GM23248 (cell line): ENCODE measurements around the gene CLEC4G. TPM values are rescaled to one million over a fixed set of nuclear protein-coding genes. Genes with fewer than 3 reads are reported as not detected.

Source experiments
- DNase-seq: peaks from one replicate; pipeline ENCODE4 v3.0.0-alpha.2; 2015
- H2AFZ ChIP-seq: fragments of 200-600 bp; sonication (generic); 2 replicates; pipeline ENCODE4 v1.6.1; 2016; ENCODE audit warnings: antibody characterized with exemption
- H3F3A ChIP-seq: fragments of 200-600 bp; sonication (generic); 2 replicates; pipeline ENCODE4 v1.6.1; 2016; ENCODE audit warnings: mild to moderate bottlenecking, antibody characterized with exemption, mixed run types; ENCODE audit not compliant: insufficient read depth
- H3K27ac ChIP-seq: fragments of 200-600 bp; sonication (generic); 2 replicates; pipeline ENCODE4 v1.5.1; 2016; ENCODE audit warnings: mild to moderate bottlenecking
- H3K27me3 ChIP-seq: fragments of 200-600 bp; sonication (generic); replicated peaks from 2 replicates; pipeline ENCODE4 v1.6.1; 2016; ENCODE audit warnings: mild to moderate bottlenecking; ENCODE audit not compliant: insufficient read depth
- H3K36me3 ChIP-seq: fragments of 200-600 bp; sonication (generic); 2 replicates; pipeline ENCODE4 v1.6.1; 2016; ENCODE audit warnings: low read depth, mild to moderate bottlenecking
- H3K4me1 ChIP-seq: fragments of 200-600 bp; sonication (generic); 2 replicates; pipeline ENCODE4 v1.6.1; 2016; ENCODE audit warnings: mild to moderate bottlenecking; ENCODE audit not compliant: insufficient read depth
- H3K4me2 ChIP-seq: fragments of 200-600 bp; sonication (generic); one replicate; pipeline ENCODE4 v1.6.1; 2016; ENCODE audit warnings: mild to moderate bottlenecking; ENCODE audit not compliant: unreplicated experiment
- H3K4me3 ChIP-seq: fragments of 200-600 bp; sonication (generic); 2 replicates; pipeline ENCODE4 v1.5.1; 2016; ENCODE audit warnings: mild to moderate bottlenecking
- H3K79me2 ChIP-seq: fragments of 200-600 bp; sonication (generic); 2 replicates; pipeline ENCODE4 v1.6.1; 2016; ENCODE audit warnings: mild to moderate bottlenecking; ENCODE audit not compliant: insufficient read depth
- H3K9ac ChIP-seq: fragments of 200-600 bp; sonication (generic); 2 replicates; pipeline ENCODE4 v1.6.1; 2016; ENCODE audit warnings: mild to moderate bottlenecking
- H3K9me2 ChIP-seq: fragments of 200-600 bp; sonication (generic); 2 replicates; pipeline ENCODE4 v1.6.1; 2016; ENCODE audit warnings: mixed run types, mild to moderate bottlenecking, moderate library complexity; ENCODE audit not compliant: insufficient read depth
- H3K9me3 ChIP-seq: fragments of 200-600 bp; sonication (generic); one replicate; pipeline ENCODE4 v1.6.1; 2017; ENCODE audit warnings: low read depth
- H4K20me1 ChIP-seq: fragments of 200-600 bp; sonication (generic); 2 replicates; pipeline ENCODE4 v1.6.0; 2016; ENCODE audit not compliant: insufficient read depth
- EZH2 ChIP-seq: fragments of 200-600 bp; sonication (generic); IDR thresholded peaks from 2 replicates; pipeline ENCODE4 v1.6.1; 2018; ENCODE audit warnings: antibody characterized with exemption, mild to moderate bottlenecking; ENCODE audit not compliant: insufficient read depth, poor library complexity, severe bottlenecking
- EZH2phosphoT487 ChIP-seq: fragments of 200-600 bp; sonication (generic); IDR thresholded peaks from 2 replicates; pipeline ENCODE4 v1.6.1; 2018; ENCODE audit warnings: antibody characterized with exemption, moderate library complexity, mild to moderate bottlenecking, low read depth; ENCODE audit not compliant: insufficient read depth
- WGBS, 2 experiments: methylation state at CpG; one replicate each; pipeline ENCODE4 v1.1.6; 2015 to 2017; ENCODE audit warnings: low lambda C conversion rate in 2 of 2, low coverage in 1 of 2; ENCODE audit errors: missing lambda C conversion rate in 2 of 2; 5-methylcytosine and 5-hydroxymethylcytosine counted together
- in situ Hi-C: fragments of 300-500 bp; cut with MboI; formaldehyde crosslinking; loops from 2 replicates; pipeline ENCODE4 v1.15.0; 2020
- polyA plus RNA-seq: library from polyadenylated mRNA; unstranded; fragments of >200 nt; fragmentation: Nextera tagmentation; extraction: Ambion mirVana; gene quantifications from 2 replicates; pipeline ENCODE4 v1.2.1, GENCODE V29; 2016
- total RNA-seq: library from RNA; depleted of rRNA; stranded (reverse); fragments of >200 nt; shearing (Covaris generic); gene quantifications from 2 replicates; pipeline ENCODE4 v1.2.3, GENCODE V29; 2014

Gene CLEC4G
- total and polyA plus RNA-seq, 2 experiments from 2014 or later: not detected

DNA sequence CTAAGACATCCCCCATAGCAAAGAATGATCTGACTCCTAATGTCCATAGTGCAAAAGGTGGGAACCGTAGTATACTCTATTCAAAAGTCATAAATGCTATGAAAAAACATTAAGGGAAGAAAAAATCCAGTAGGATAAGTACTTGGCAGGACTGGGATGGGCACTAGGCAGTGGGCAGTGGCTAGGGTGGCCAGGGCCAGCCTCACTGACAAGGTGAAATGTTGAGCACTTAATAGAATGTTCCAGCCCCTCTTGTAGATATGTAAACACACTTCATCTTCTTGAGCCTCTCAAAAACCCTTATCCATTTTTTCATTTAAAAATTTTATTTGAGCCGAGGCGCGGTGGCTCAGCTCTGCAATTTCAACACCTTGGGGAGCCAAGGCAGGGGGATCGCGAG is 1.5 kb upstream of the CLEC4G start:
- Histone ChIP-seq H3K79me2 (no peaks in the 10 kb centered on the region), H3K9ac (no peak overlapping the region), H3K27me3 (peaks cover 50% of the 10 kb centered on the region), H3K36me3 (no peaks in the 10 kb centered on the region), H3K4me3 (no peak overlapping the region), H3K27ac (no peak overlapping the region), H3K4me1 (no peaks in the 10 kb centered on the region), H4K20me1 (no peaks in the 10 kb centered on the region), H3K4me2 (no peak overlapping the region), H3K9me3 (no peaks in the 10 kb centered on the region), H2AFZ (no peak overlapping the region), H3K9me2 (no peaks in the 10 kb centered on the region), H3F3A (no peaks in the 10 kb centered on the region)
- TF ChIP-seq EZH2phosphoT487 (no peak), EZH2 (no peak)
- in situ Hi-C loops: no loop called here
- 21 to 29% methylated on average over 6 of the region's 6 CpGs for WGBS, 2 experiments
- no peak for DNase-seq

DNA sequence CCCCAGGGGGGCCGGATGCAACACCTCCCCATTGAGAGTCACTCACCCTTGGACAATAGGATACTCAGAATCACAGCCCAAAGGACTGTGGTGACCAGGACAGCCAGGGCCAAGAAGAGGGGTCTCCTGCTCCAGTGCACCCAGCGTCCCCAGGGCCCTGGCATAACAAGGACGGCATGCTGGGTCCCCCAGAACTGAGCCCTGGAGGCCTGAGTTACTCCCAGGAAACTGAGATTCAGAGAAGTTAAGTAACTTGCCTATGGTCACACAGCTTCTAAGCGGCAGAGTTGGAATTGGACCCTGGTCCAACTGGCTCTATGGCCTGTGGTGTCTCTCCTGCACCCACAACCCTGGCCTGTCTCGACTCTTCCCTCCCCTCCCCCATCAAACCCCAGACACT is 295 bp downstream of the CLEC4G start:
- Histone ChIP-seq H4K20me1 (no peaks in the 10 kb centered on the region), H3K4me1 (no peaks in the 10 kb centered on the region), H3K27ac (no peak overlapping the region), H3K9me2 (no peaks in the 10 kb centered on the region), H3K9me3 (no peaks in the 10 kb centered on the region), H3K27me3 (peaks cover 67% of the 10 kb centered on the region), H3K9ac (no peak overlapping the region), H3K79me2 (no peaks in the 10 kb centered on the region), H3K4me2 (no peak overlapping the region), H2AFZ (no peak overlapping the region), H3K4me3 (no peak overlapping the region), H3K36me3 (no peaks in the 10 kb centered on the region), H3F3A (no peaks in the 10 kb centered on the region)
- 53 to 69% methylated on average over 5 of the region's 5 CpGs for WGBS, 2 experiments
- in situ Hi-C loops: no loop called here
- TF ChIP-seq EZH2 (no peak), EZH2phosphoT487 (no peak)
- no peak for DNase-seq

DNA sequence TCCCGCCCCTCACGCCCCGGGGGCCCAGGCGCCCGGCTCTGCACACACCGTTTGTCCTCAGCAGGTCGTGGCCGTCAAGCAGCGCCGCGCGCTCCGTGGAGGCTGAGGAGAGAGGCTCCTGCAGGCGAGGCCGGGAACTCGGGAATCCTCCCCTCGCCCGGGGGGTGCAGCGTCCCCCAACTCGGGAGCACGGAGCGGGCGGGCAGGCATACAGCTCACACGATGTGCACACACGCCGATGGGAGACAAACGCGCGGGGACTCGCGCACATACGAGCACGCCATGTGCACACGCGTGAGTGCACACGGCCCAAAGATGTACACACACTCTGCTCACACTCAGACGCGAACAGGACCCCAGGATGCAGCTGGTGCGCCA is 703 bp downstream of the CLEC4G start:
- Histone ChIP-seq H3K9ac (no peak overlapping the region), H3K4me1 (no peaks in the 10 kb centered on the region), H4K20me1 (no peaks in the 10 kb centered on the region), H3K36me3 (no peaks in the 10 kb centered on the region), H2AFZ (no peak overlapping the region), H3K9me3 (no peaks in the 10 kb centered on the region), H3K4me2 (no peak overlapping the region), H3K4me3 (no peak overlapping the region), H3F3A (no peaks in the 10 kb centered on the region), H3K9me2 (no peaks in the 10 kb centered on the region), H3K79me2 (no peaks in the 10 kb centered on the region), H3K27ac (no peak overlapping the region), H3K27me3 (peaks cover 70% of the 10 kb centered on the region)
- in situ Hi-C loops: no loop called here
- 28 to 35% methylated on average over 32 to 39 of the region's 39 CpGs for WGBS, 2 experiments
- DNase-seq: no peak
- TF ChIP-seq EZH2 (no peak), EZH2phosphoT487 (no peak)

DNA sequence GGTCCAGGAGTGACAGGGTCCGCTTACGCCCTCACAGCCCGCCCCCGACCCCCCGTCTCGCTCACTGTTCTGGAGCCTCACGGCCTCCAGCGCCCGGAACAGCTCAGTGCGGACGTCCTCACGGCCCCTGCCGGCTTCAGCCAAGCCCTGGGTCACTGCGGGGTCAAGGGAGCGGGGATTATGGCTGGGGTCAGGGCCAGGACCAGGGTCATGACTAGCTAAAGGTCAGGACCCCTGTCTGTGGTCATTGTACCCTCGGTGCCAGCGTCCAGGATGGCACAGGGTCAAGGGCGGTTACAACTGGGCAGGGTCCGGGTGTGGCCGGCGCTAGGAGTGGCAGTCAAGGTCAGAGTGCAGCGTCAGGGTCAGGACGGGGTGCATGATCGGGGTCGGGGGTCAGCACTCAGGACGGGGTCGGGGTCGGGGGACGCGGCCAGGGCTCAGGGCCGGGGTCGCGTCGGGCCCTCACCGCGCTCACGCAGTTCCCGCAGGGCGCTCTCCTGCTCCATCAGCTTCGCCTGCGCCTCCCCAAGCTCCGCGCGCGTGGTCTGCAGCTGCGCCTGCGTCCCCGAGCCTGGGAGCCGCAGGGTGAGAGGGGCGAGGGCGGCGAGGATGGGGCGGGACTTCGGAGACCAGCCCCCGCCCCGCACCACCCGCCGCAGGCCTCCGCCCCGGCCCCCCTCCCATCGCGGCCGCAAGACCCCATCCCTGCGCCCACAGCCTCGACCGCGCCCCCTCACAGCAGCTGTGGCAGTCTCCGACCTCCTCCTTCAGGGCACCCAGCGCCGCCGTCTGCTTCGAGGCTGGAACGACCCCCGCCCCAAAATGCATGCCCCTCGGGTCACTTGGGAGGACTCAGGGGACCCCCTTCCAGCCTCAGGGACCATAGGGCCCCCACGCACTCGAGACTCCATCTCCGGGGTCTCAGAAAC is 1.4 kb downstream of the CLEC4G start:
- no peaks in the 10 kb centered on the region for H3K79me2 ChIP-seq

More for the DNA sequence above, 1.4 kb downstream of the CLEC4G start:
- no peak for DNase-seq
- H3K9me2 ChIP-seq: no peaks in the 10 kb centered on the region
- H2AFZ ChIP-seq: no peak overlapping the region
- H3K27me3 ChIP-seq: peaks cover 64% of the 10 kb centered on the region
- no peaks in the 10 kb centered on the region for H3K4me1 ChIP-seq
- H3K9ac ChIP-seq: no peak overlapping the region
- no peak overlapping the region for H3K4me3 ChIP-seq
- H3K9me3 ChIP-seq: no peaks in the 10 kb centered on the region
- TF ChIP-seq EZH2 (no peak), EZH2phosphoT487 (no peak)
- H3K4me2 ChIP-seq: no peak overlapping the region
- no peaks in the 10 kb centered on the region for H4K20me1 ChIP-seq
- in situ Hi-C loops: no loop called here
- no peaks in the 10 kb centered on the region for H3K36me3 ChIP-seq
- no peaks in the 10 kb centered on the region for H3F3A ChIP-seq
- H3K27ac ChIP-seq: no peak overlapping the region
- WGBS, 2 experiments: 2 to 4% methylated on average over 15 to 66 of the region's 78 CpGs
